ENCODE measurements around the gene PCBP3. TPM values are rescaled to one million over a fixed set of nuclear protein-coding genes. Genes with fewer than 3 reads are reported as not detected.

PCBP3 gene
- total RNA-seq, 1 donor from 2014 or later = 5.0 TPM

DNA sequence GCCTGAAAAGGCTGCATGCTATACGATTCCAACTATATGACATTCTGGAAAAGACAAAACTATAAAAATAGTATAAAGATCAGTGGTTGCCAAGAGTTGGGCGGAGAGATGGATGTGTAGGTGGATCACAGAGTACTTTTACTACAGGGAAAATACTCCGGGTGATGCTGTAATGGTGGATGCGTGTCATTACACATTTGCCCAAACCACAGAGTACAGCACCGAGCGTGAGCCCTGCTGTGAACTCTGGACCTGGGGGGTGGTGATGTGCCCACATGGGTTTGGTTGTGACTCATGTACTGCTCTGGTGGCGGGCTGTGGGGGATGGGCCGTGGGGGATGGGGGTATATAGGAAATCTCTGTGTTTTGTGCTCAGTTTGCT, 175.4 kb downstream of the PCBP3 start:
- TF ChIP-seq, protein P1, sequence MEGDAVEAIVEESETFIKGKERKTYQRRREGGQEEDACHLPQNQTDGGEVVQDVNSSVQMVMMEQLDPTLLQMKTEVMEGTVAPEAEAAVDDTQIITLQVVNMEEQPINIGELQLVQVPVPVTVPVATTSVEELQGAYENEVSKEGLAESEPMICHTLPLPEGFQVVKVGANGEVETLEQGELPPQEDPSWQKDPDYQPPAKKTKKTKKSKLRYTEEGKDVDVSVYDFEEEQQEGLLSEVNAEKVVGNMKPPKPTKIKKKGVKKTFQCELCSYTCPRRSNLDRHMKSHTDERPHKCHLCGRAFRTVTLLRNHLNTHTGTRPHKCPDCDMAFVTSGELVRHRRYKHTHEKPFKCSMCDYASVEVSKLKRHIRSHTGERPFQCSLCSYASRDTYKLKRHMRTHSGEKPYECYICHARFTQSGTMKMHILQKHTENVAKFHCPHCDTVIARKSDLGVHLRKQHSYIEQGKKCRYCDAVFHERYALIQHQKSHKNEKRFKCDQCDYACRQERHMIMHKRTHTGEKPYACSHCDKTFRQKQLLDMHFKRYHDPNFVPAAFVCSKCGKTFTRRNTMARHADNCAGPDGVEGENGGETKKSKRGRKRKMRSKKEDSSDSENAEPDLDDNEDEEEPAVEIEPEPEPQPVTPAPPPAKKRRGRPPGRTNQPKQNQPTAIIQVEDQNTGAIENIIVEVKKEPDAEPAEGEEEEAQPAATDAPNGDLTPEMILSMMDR (IDR thresholded peaks at IDR 0.05; ENCODE audit: unreplicated experiment) = no peak
- no peaks in the 10 kb centered on the region for H3K36me3 Mint-ChIP-seq
- DNase-seq (ENCODE audit: low spot score in 2 of 2, unreplicated experiment in 2 of 2) = no peak
- H3K9me3 Mint-ChIP-seq = no peaks in the 10 kb centered on the region
- no peak overlapping the region for H3K4me3 Mint-ChIP-seq
- peaks cover 3% of the 10 kb centered on the region for H3K27me3 Mint-ChIP-seq (ENCODE audit: low read depth)
- H3K4me1 Mint-ChIP-seq = peaks cover 14% of the 10 kb centered on the region
- no peak overlapping the region for H3K27ac Mint-ChIP-seq

- no peaks in the 10 kb centered on the region for H3K36me3 Mint-ChIP-seq
- H3K4me3 Mint-ChIP-seq = no peak overlapping the region
- H3K27ac Mint-ChIP-seq = no peak overlapping the region
- peaks cover 6% of the 10 kb centered on the region for H3K27me3 Mint-ChIP-seq (ENCODE audit: low read depth)
- peaks cover 14% of the 10 kb centered on the region for H3K4me1 Mint-ChIP-seq
- peak in 1 of 2 experiments; percentile 34 for DNase-seq (ENCODE audit: low spot score in 2 of 2, unreplicated experiment in 2 of 2)
- TF ChIP-seq, protein P1 (IDR thresholded peaks at IDR 0.05; ENCODE audit: unreplicated experiment) = no peak
- H3K9me3 Mint-ChIP-seq = no peaks in the 10 kb centered on the region
Measured at GRCh38 chr21:45819478-45820170, 176.1 kb downstream of the PCBP3 start.

DNA sequence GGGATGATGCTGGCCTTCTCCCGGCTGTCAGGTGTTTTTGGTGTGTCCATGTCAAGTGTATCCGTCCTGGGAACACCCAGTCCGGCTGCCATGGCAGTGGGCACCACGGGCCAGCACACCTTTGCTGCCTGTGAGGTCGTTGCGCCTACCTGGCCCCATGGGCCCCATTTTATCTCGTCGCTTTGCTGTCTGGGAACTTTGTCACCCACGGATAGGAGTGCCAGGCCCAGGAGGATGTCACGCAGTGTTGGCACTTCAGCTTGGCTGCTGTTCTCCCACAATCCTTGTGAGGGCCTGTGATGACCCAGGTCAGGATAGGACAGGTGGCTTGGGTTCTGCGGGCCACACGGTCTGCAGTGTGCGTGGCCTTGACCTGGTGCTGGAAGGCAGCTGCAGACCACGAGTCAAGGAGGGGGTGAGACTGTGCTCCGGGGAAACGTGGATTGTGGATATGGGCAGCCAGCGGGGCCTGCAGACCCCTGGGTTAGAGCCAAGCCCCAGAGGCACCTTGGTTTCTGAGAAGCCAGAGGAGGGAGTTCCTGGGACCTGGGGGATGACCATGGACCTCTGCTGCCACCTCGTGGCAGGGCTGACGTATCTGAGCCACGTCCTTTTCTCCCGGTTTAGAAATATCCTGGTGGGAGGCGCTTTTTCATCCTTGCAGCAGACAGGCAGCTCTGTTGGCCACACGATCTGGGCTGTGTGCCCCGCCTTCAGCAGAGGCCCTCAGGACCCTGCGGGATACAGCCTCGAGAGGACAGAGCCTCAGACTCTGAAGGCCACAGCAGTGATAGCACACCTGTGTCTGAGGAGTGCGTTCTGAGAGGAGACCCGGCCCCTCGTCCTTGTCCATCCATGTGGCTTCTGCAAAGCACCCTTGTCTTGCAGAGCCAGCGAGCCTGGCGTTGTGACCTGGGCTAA, 176.9 kb downstream of the PCBP3 start:
- Mint-ChIP-seq H3K27ac (no peak overlapping the region), H3K36me3 (no peaks in the 10 kb centered on the region), H3K4me3 (no peak overlapping the region), H3K27me3 (ENCODE audit: low read depth) (peaks cover 7% of the 10 kb centered on the region), H3K9me3 (no peaks in the 10 kb centered on the region), H3K4me1 (peaks cover 14% of the 10 kb centered on the region)
- peak; percentile 70 to 89 for DNase-seq (ENCODE audit: low spot score in 2 of 2, unreplicated experiment in 2 of 2)
- TF ChIP-seq, protein P1 (IDR thresholded peaks at IDR 0.05; ENCODE audit: unreplicated experiment) = peak; percentile 82

- Mint-ChIP-seq H3K4me3 (no peak overlapping the region), H3K9me3 (no peaks in the 10 kb centered on the region), H3K4me1 (peaks cover 16% of the 10 kb centered on the region), H3K27me3 (ENCODE audit: low read depth) (peaks cover 8% of the 10 kb centered on the region), H3K27ac (no peak overlapping the region), H3K36me3 (no peaks in the 10 kb centered on the region)
- TF ChIP-seq, protein P1 (IDR thresholded peaks at IDR 0.05; ENCODE audit: unreplicated experiment) = no peak
- peak in 1 of 2 experiments; percentile 35 for DNase-seq (ENCODE audit: low spot score in 2 of 2, unreplicated experiment in 2 of 2)
Measured at GRCh38 chr21:45821315-45821962, 177.9 kb downstream of the PCBP3 start.

DNA sequence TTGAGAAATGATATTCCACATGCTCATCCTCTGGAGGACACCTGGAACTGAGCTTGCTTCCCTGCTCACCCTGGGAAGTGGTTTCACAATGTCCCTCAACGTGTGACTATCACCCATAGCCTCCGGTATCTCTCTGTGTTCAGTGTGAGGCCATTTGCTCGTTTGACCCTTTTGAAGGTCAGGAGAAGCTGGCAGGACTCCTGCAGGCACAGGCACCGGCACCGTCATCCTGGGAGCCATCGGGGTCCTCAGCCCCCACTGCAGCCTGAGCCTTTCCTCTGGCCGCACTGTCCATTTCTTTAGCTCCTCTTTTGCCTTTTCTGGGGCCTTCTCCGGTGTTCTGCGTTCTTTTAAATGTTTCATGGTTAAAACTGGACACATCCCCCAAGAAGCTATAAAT, 178.5 kb downstream of the PCBP3 start:
- Mint-ChIP-seq H3K4me1 (peaks cover 16% of the 10 kb centered on the region), H3K36me3 (no peaks in the 10 kb centered on the region), H3K9me3 (no peaks in the 10 kb centered on the region), H3K27me3 (ENCODE audit: low read depth) (peaks cover 8% of the 10 kb centered on the region), H3K27ac (no peak overlapping the region), H3K4me3 (no peak overlapping the region)
- DNase-seq (ENCODE audit: low spot score in 2 of 2, unreplicated experiment in 2 of 2) = peak in 1 of 2 experiments; percentile 14
- TF ChIP-seq, protein P1 (IDR thresholded peaks at IDR 0.05; ENCODE audit: unreplicated experiment) = no peak

Measured in mesothelial cell of epicardium (in vitro differentiated cells).